Measurements from ENCODE around the gene PTPRM. TPM values are rescaled to one million over a fixed set of nuclear protein-coding genes. Genes with fewer than 3 reads are reported as not detected.

PTPRM gene
- total RNA-seq, 1 donor from 2014 or later = 4.5 TPM

- Mint-ChIP-seq H3K27me3 (ENCODE audit: low read depth) (no peaks in the 10 kb centered on the region), H3K9me3 (no peaks in the 10 kb centered on the region), H3K36me3 (ENCODE audit: low read depth) (no peaks in the 10 kb centered on the region), H3K27ac (no peak overlapping the region), H3K4me1 (ENCODE audit: low read depth) (no peaks in the 10 kb centered on the region), H3K4me3 (ENCODE audit: low read depth) (no peak overlapping the region)
- no peak for DNase-seq (ENCODE audit: low spot score)
- intact Hi-C loops (cut with micrococcal nuclease) = no loop called here
These were observed 790.2 kb downstream of the PTPRM start for GRCh38 chr18:8357320-8357719.

- no peak overlapping the region for H3K4me3 Mint-ChIP-seq (ENCODE audit: low read depth)
- intact Hi-C loops (cut with micrococcal nuclease) = no loop called here
- no peaks in the 10 kb centered on the region for H3K9me3 Mint-ChIP-seq
- no peaks in the 10 kb centered on the region for H3K27me3 Mint-ChIP-seq (ENCODE audit: low read depth)
- H3K27ac Mint-ChIP-seq = no peak overlapping the region
- H3K36me3 Mint-ChIP-seq (ENCODE audit: low read depth) = no peaks in the 10 kb centered on the region
- H3K4me1 Mint-ChIP-seq (ENCODE audit: low read depth) = no peaks in the 10 kb centered on the region
- no peak for DNase-seq (ENCODE audit: low spot score)
These were observed 791.1 kb downstream of the PTPRM start for GRCh38 chr18:8358033-8358765.

GRCh38 chr18:8359076-8359475, 792.0 kb downstream of the PTPRM start:
- H3K4me3 Mint-ChIP-seq (ENCODE audit: low read depth) = no peak overlapping the region
- DNase-seq (ENCODE audit: low spot score) = no peak
- H3K27me3 Mint-ChIP-seq (ENCODE audit: low read depth) = no peaks in the 10 kb centered on the region
- no peaks in the 10 kb centered on the region for H3K9me3 Mint-ChIP-seq
- no peaks in the 10 kb centered on the region for H3K36me3 Mint-ChIP-seq (ENCODE audit: low read depth)
- H3K4me1 Mint-ChIP-seq (ENCODE audit: low read depth) = no peaks in the 10 kb centered on the region
- H3K27ac Mint-ChIP-seq = no peak overlapping the region
- intact Hi-C loops (cut with micrococcal nuclease) = no loop called here

DNA sequence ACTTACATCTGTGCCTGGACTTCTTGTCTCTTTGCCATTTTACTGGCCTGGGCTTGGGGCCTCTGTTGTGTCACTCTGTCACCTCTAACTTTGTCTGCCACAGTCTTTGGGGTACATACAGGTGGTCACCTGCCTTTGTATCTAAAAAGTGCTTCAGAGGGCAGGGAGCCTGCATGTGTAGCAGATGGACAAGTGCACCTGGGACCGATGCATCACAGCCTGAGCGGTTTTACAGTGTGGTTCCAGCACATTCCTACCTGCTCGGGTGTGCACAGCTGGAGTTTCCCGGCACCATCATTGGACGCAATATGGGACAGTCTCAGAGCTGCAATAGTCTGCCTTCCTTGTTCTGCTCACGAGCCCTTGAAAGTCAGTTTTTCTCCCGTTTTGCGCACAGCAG, 792.4 kb downstream of the PTPRM start:
- Mint-ChIP-seq H3K27me3 (ENCODE audit: low read depth) (no peaks in the 10 kb centered on the region), H3K27ac (no peak overlapping the region), H3K36me3 (ENCODE audit: low read depth) (no peaks in the 10 kb centered on the region), H3K4me3 (ENCODE audit: low read depth) (no peak overlapping the region), H3K9me3 (no peaks in the 10 kb centered on the region), H3K4me1 (ENCODE audit: low read depth) (no peaks in the 10 kb centered on the region)
- intact Hi-C loops (cut with micrococcal nuclease) = no loop called here
- DNase-seq (ENCODE audit: low spot score) = no peak

DNA sequence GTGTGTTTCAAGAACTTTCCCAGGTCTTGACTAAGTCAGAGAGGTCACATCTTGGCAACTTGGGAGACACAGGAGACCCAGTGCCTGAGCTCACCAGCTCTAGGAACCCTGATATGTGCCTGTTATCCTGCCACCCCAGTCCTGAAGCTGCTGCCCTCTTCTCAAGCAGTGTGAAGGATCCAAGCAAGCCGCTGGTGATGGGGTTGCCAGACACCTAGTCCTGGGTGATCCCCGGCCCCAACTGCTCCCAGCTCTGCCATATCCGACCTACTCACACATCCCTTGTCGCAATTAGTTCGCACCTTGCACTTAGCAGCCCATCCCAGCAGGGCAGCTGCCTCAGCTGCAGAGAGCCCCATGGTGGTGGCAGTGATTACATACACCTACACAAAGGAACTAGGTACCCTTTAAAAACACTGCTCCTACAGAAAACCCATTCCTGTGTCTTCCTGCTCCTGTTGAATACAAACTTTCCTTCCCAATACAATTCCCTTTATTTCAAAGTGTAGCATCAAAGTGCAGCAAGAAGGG, 794.9 kb downstream of the PTPRM start:
- Mint-ChIP-seq H3K4me3 (ENCODE audit: low read depth) (no peak overlapping the region), H3K9me3 (no peaks in the 10 kb centered on the region), H3K27me3 (ENCODE audit: low read depth) (peaks cover 5% of the 10 kb centered on the region), H3K27ac (no peak overlapping the region), H3K4me1 (ENCODE audit: low read depth) (no peaks in the 10 kb centered on the region), H3K36me3 (ENCODE audit: low read depth) (no peaks in the 10 kb centered on the region)
- intact Hi-C loops (cut with micrococcal nuclease) = no loop called here
- DNase-seq (ENCODE audit: low spot score) = no peak

- Mint-ChIP-seq H3K4me3 (ENCODE audit: low read depth) (no peak overlapping the region), H3K27me3 (ENCODE audit: low read depth) (peaks cover 8% of the 10 kb centered on the region), H3K36me3 (ENCODE audit: low read depth) (no peaks in the 10 kb centered on the region), H3K9me3 (no peaks in the 10 kb centered on the region), H3K4me1 (ENCODE audit: low read depth) (no peaks in the 10 kb centered on the region), H3K27ac (no peak overlapping the region)
- intact Hi-C loops (cut with micrococcal nuclease) = no loop called here
- DNase-seq (ENCODE audit: low spot score) = no peak
These were observed 795.7 kb downstream of the PTPRM start for GRCh38 chr18:8362863-8363262.

DNA sequence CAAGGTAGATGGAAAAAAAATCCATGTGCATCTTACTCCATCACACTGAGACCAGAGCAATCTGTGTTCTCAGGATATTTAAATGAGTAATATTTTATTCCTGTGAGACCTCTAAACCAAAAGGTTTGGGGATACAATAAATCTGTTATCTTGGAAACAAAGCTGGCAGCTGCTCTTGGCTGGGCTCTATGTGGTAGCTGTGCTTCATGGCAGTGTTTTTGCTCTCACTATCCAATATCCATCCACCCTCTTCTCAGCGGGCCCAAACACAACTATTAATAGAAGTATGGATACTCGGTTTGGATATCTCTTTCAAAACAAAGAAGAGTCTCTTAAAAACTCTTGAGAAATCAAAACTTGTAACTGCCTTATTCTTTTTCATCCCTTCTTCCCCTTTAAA, 797.3 kb downstream of the PTPRM start:
- DNase-seq (ENCODE audit: low spot score) = no peak
- H3K27me3 Mint-ChIP-seq (ENCODE audit: low read depth) = peaks cover 21% of the 10 kb centered on the region
- H3K36me3 Mint-ChIP-seq (ENCODE audit: low read depth) = no peaks in the 10 kb centered on the region
- no peaks in the 10 kb centered on the region for H3K9me3 Mint-ChIP-seq
- H3K4me3 Mint-ChIP-seq (ENCODE audit: low read depth) = no peak overlapping the region
- H3K4me1 Mint-ChIP-seq (ENCODE audit: low read depth) = no peaks in the 10 kb centered on the region
- intact Hi-C loops (cut with micrococcal nuclease) = no loop called here
- H3K27ac Mint-ChIP-seq = no peak overlapping the region

DNA sequence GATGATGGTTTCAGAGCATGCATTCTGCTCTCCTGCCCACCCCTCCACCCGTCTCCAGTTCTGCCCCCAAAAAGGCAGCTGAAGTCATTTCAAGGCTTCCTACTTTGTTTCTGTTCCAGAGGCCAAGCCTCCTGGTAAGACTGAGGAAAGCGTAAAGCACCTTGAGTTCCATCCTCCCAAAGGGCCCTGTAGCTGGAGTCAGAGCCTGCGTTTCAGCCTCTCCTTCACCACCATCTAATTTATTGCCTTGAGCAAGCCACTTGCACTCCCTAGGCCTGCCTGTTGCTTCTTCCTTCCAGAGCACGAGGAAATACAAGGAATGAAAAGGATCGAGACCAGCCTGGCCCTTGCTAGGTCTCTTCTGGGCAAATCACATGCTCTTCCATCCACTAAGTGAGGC, 797.9 kb downstream of the PTPRM start:
- intact Hi-C loops (cut with micrococcal nuclease) = no loop called here
- H3K4me1 Mint-ChIP-seq (ENCODE audit: low read depth) = no peaks in the 10 kb centered on the region
- no peaks in the 10 kb centered on the region for H3K36me3 Mint-ChIP-seq (ENCODE audit: low read depth)
- H3K27ac Mint-ChIP-seq = no peak overlapping the region
- H3K9me3 Mint-ChIP-seq = no peaks in the 10 kb centered on the region
- H3K4me3 Mint-ChIP-seq (ENCODE audit: low read depth) = no peak overlapping the region
- DNase-seq (ENCODE audit: low spot score) = no peak
- H3K27me3 Mint-ChIP-seq (ENCODE audit: low read depth) = peaks cover 22% of the 10 kb centered on the region

GRCh38 chr18:8365528-8365927, 798.4 kb downstream of the PTPRM start:
- Mint-ChIP-seq H3K36me3 (ENCODE audit: low read depth) (no peaks in the 10 kb centered on the region), H3K4me3 (ENCODE audit: low read depth) (no peak overlapping the region), H3K9me3 (no peaks in the 10 kb centered on the region), H3K27ac (no peak overlapping the region), H3K27me3 (ENCODE audit: low read depth) (peaks cover 22% of the 10 kb centered on the region), H3K4me1 (ENCODE audit: low read depth) (no peaks in the 10 kb centered on the region)
- DNase-seq (ENCODE audit: low spot score) = no peak
- intact Hi-C loops (cut with micrococcal nuclease) = no loop called here

DNA sequence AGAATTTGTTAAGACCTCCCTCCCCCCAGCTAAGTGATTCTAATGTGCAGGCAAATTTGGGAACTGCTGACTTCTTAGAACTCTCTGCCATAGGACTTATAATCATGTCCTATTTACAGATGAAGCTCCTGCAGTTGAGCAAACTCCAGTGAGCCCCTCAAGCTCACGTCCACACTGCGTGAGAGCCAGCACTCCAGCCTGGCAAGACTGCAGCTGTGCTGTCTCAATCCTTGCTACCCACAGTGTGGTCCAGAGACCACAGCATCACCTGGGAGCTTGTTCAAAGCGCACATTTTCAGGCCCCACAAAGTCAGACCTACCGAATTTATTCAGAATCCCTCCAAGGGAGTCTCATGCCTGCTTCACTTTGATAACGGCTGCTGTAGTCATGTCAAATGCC, 799.0 kb downstream of the PTPRM start:
- peaks cover 22% of the 10 kb centered on the region for H3K27me3 Mint-ChIP-seq (ENCODE audit: low read depth)
- H3K4me1 Mint-ChIP-seq (ENCODE audit: low read depth) = no peaks in the 10 kb centered on the region
- no peaks in the 10 kb centered on the region for H3K36me3 Mint-ChIP-seq (ENCODE audit: low read depth)
- no peak for DNase-seq (ENCODE audit: low spot score)
- no peaks in the 10 kb centered on the region for H3K9me3 Mint-ChIP-seq
- intact Hi-C loops (cut with micrococcal nuclease) = no loop called here
- no peak overlapping the region for H3K4me3 Mint-ChIP-seq (ENCODE audit: low read depth)
- no peak overlapping the region for H3K27ac Mint-ChIP-seq

DNA sequence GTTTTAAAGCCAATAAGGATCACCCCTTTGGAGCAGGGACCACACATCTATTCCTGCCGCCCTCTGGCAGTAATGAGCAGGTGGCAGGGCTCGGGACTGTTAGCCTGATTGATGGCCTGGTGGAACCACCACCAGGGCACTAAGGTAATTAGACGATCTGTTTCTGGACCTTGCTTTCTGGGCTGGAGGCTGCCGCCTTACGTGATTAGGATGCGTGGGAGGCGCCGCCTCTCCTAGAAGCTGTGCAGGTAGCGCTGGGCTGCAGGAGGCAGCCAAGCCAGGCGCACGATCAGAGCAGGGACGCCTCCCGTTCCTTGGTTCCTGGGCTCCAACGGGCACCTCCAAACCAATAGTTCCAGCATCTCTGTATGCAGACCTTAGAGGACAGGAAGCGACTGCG, 799.5 kb downstream of the PTPRM start:
- Mint-ChIP-seq H3K9me3 (no peaks in the 10 kb centered on the region), H3K4me3 (ENCODE audit: low read depth) (no peak overlapping the region), H3K27ac (no peak overlapping the region), H3K36me3 (ENCODE audit: low read depth) (no peaks in the 10 kb centered on the region), H3K4me1 (ENCODE audit: low read depth) (no peaks in the 10 kb centered on the region), H3K27me3 (ENCODE audit: low read depth) (peaks cover 22% of the 10 kb centered on the region)
- intact Hi-C loops (cut with micrococcal nuclease) = no loop called here
- no peak for DNase-seq (ENCODE audit: low spot score)

DNA sequence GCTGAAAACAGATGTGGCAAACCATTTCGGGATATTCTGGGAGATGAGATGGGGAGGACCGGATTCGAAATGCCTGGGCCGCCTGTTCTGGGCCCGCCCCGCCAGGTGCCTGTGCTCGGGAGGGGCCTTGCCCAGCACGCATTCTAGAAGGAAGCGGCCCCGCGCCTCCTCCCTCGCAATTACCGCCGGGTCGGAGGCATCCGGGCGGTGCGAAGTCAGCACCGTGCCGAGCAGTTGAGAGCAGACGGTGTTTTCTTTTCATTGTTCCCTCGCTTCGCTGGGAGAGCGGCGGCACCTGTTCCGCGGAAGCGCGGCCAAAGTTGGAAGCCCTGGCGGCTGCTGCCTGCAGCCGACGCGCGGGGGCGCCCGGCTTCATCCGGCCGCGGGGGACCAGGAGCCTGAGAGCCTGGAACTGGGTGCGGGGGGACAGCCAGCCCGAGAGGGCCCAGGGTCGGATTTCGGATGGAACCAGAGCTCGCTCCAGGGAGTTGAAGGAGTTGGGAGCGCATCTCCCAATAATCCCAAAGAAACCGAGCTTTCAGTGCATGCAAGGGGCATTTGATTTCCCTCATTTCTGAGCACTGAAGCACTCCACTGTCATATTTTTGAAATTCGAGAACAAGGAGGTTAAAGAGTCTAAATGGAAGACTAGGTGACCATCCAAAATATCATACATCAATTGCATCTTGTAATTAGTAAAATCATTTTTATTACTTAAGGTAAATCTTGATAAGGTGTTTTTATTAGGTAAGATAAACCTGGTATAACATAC, 800.3 kb downstream of the PTPRM start:
- intact Hi-C loops (cut with micrococcal nuclease) = no loop called here
- Mint-ChIP-seq H3K4me3 (ENCODE audit: low read depth) (no peak overlapping the region), H3K27me3 (ENCODE audit: low read depth) (peaks cover 22% of the 10 kb centered on the region), H3K27ac (no peak overlapping the region), H3K9me3 (no peaks in the 10 kb centered on the region), H3K4me1 (ENCODE audit: low read depth) (no peaks in the 10 kb centered on the region), H3K36me3 (ENCODE audit: low read depth) (no peaks in the 10 kb centered on the region)
- DNase-seq (ENCODE audit: low spot score) = peak; percentile 16

GRCh38 chr18:8368512-8369217, 801.5 kb downstream of the PTPRM start:
- no peak overlapping the region for H3K4me3 Mint-ChIP-seq (ENCODE audit: low read depth)
- H3K36me3 Mint-ChIP-seq (ENCODE audit: low read depth) = no peaks in the 10 kb centered on the region
- intact Hi-C loops (cut with micrococcal nuclease) = no loop called here
- no peak for DNase-seq (ENCODE audit: low spot score)
- H3K27ac Mint-ChIP-seq = no peak overlapping the region
- no peaks in the 10 kb centered on the region for H3K9me3 Mint-ChIP-seq
- no peaks in the 10 kb centered on the region for H3K4me1 Mint-ChIP-seq (ENCODE audit: low read depth)
- H3K27me3 Mint-ChIP-seq (ENCODE audit: low read depth) = peaks cover 22% of the 10 kb centered on the region

Data from activated T-helper 2 cell treated with anti-CD3 and anti-CD28 coated beads, Interferon-gamma antibody, Interleukin-2, Interleukin-4, amounts not matched to agents 10 μg/mL and 5 μg/mL and 100 μg/mL, durations not matched to agents 14 hours and 24 hours and 36 hours (primary cell).